OCI-LY1 (cell line): ENCODE results near the gene STK11IP.

Source experiments
- EZH2 ChIP-seq: fragments of 200-600 bp; sonication (generic), shearing (Covaris generic); IDR thresholded peaks from 2 replicates; pipeline ENCODE4 v1.8.0; 2017; ENCODE audit warnings: borderline replicate concordance, mixed run types, mild to moderate bottlenecking, antibody characterized with exemption, low read length, moderate library complexity, mixed read lengths
- TF ChIP-seq, protein P1 (sequence below): fragments of 200-600 bp; sonication (generic), shearing (Covaris generic); IDR thresholded peaks from 2 replicates; pipeline ENCODE4 v1.5.1; 2017; ENCODE audit warnings: mild to moderate bottlenecking, antibody characterized with exemption, low read length, moderate library complexity, mixed read lengths

DNA sequence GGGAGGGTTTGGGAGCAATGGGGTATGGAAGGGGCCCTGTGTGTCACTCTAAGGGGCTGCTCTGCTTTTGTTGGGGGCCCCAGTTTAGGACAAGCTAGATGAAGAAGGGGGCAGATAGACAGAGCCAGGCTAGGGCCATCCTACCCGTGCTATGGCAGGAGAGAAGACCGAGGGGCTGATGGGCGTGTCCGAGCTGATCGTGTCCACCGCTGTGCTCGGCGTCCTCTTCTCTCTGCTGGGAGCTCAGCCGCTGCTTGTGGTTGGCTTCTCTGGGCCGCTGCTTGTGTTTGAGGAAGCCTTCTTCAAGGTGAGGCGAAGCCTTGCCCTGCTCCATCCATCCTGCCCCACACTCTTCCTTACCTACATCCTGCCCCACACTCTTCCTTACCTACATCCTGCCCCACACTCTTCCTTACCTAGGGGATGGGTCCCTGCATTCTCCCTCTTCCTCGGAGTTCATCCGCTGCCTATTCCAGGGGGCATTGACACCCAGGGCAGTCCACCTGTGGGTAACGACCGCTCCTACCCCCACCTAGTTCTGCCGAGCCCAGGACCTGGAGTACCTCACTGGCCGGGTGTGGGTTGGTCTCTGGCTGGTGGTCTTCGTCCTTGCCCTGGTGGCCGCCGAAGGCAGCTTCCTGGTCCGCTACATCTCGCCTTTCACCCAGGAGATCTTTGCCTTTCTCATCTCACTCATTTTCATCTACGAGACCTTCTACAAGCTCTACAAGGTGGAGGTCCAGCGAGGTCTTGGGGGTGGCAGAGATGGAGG, 38.7 kb downstream of the STK11IP start:
- TF ChIP-seq, protein P1, sequence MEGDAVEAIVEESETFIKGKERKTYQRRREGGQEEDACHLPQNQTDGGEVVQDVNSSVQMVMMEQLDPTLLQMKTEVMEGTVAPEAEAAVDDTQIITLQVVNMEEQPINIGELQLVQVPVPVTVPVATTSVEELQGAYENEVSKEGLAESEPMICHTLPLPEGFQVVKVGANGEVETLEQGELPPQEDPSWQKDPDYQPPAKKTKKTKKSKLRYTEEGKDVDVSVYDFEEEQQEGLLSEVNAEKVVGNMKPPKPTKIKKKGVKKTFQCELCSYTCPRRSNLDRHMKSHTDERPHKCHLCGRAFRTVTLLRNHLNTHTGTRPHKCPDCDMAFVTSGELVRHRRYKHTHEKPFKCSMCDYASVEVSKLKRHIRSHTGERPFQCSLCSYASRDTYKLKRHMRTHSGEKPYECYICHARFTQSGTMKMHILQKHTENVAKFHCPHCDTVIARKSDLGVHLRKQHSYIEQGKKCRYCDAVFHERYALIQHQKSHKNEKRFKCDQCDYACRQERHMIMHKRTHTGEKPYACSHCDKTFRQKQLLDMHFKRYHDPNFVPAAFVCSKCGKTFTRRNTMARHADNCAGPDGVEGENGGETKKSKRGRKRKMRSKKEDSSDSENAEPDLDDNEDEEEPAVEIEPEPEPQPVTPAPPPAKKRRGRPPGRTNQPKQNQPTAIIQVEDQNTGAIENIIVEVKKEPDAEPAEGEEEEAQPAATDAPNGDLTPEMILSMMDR, result no peak
- TF ChIP-seq EZH2, result no peak
